Esophagus (tissue), 2 donors: Measurements from ENCODE around the gene SLCO2A1. TPM values are rescaled to one million over a fixed set of nuclear protein-coding genes. Genes with fewer than 3 reads are reported as not detected.

Experiments used
- H3K27ac ChIP-seq, 2 donors: one replicate each; pipeline ENCODE4 v1.5.1; 2013; ENCODE audit warnings: low read depth in 2 of 2, mild to moderate bottlenecking in 2 of 2, inconsistent platforms in 1 of 2, low read length in 1 of 2, moderate library complexity in 1 of 2
- H3K27me3 ChIP-seq, 2 donors: one replicate each; pipeline ENCODE4 v1.6.1; 2013; ENCODE audit warnings: low read length in 2 of 2, control low read depth in 1 of 2, mild to moderate bottlenecking in 1 of 2; ENCODE audit not compliant: insufficient read depth in 2 of 2, control insufficient read depth in 1 of 2
- H3K36me3 ChIP-seq, 2 donors: one replicate each; pipeline ENCODE4 v1.6.1; 2013; ENCODE audit warnings: low read length in 1 of 2; ENCODE audit not compliant: control insufficient read depth in 2 of 2, insufficient read depth in 2 of 2
- H3K4me1 ChIP-seq, 2 donors: one replicate each; pipeline ENCODE4 v1.6.1; 2013; ENCODE audit warnings: low read length in 1 of 2; ENCODE audit not compliant: control insufficient read depth in 2 of 2, insufficient read depth in 2 of 2
- H3K4me3 ChIP-seq, 2 donors: one replicate each; pipeline ENCODE4 v1.5.1; 2013; ENCODE audit warnings: low read length in 2 of 2, mild to moderate bottlenecking in 2 of 2, low read depth in 1 of 2, moderate library complexity in 1 of 2
- H3K9me3 ChIP-seq, 2 donors: one replicate each; pipeline ENCODE4 v1.6.1; 2013; ENCODE audit warnings: mild to moderate bottlenecking in 2 of 2, low read depth in 1 of 2, low read length in 1 of 2, moderate library complexity in 1 of 2; ENCODE audit not compliant: control insufficient read depth in 2 of 2, insufficient read depth in 1 of 2
- WGBS, 2 donors: extraction: QIAGEN DNeasy Blood & Tissue Kit; methylation state at CpG; one replicate each; pipeline ENCODE4 v1.1.7; 2013; 5-methylcytosine and 5-hydroxymethylcytosine counted together
- polyA plus RNA-seq, 2 donors: library from polyadenylated mRNA; stranded (reverse); fragments of 200-250 nt; gene quantifications; one replicate each; pipeline ENCODE4 v1.2.3, GENCODE V29; 2013
- donor health status: healthy with polysubstance abuse.
- donor health status: Bipolar disorder and iron deficiency.

SLCO2A1 gene
- polyA plus RNA-seq, 2 donors: 4.9 to 6.2 TPM

GRCh38 chr3:134007819-134008218 lies 21.9 kb downstream of the SLCO2A1 start:
- Histone ChIP-seq H3K36me3 (no peaks in the 10 kb centered on the region), H3K4me1 (peaks cover 0 to 6% of the 10 kb centered on the region in 2 donors), H3K9me3 (no peaks in the 10 kb centered on the region), H3K4me3 (no peak overlapping the region), H3K27ac (no peak overlapping the region), H3K27me3 (no peaks in the 10 kb centered on the region)
- WGBS, 2 donors: 70 to 78% methylated on average over 3 of the region's 3 CpGs

GRCh38 chr3:134004841-134005240 lies 24.9 kb downstream of the SLCO2A1 start:
- Histone ChIP-seq H3K36me3 (no peaks in the 10 kb centered on the region), H3K4me1 (no peaks in the 10 kb centered on the region), H3K4me3 (no peak overlapping the region), H3K27me3 (no peaks in the 10 kb centered on the region), H3K27ac (no peak overlapping the region), H3K9me3 (no peaks in the 10 kb centered on the region)
- 80 to 83% methylated on average over 4 of the region's 4 CpGs for WGBS, 2 donors

GRCh38 chr3:134003066-134003465 lies 26.7 kb downstream of the SLCO2A1 start:
- H3K27me3 ChIP-seq: no peaks in the 10 kb centered on the region
- H3K9me3 ChIP-seq: no peaks in the 10 kb centered on the region
- no peaks in the 10 kb centered on the region for H3K4me1 ChIP-seq
- no peaks in the 10 kb centered on the region for H3K36me3 ChIP-seq
- H3K27ac ChIP-seq: no peak overlapping the region
- H3K4me3 ChIP-seq: no peak overlapping the region
- WGBS, 2 donors: 90 to 92% methylated on average over 5 of the region's 5 CpGs

DNA sequence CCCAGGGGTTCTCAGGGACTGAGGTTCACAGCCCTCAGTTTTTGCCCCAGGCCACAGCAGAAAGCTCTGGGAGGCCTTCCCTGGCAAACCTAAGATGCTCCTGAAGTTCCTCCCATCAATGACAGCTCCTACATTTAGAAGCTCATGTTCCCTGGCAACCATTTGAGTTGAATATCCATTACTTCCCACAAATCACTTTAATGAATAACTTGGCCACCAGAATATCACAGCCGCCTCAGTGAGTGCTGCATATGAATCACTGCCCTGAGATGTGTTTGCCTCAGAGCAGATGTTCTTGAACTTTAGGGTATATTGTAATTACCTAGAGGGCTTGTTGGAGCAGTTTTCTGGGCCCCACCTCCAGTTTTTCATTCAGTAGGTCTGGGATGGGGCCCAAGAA lies 27.4 kb downstream of the SLCO2A1 start:
- Histone ChIP-seq H3K36me3 (no peaks in the 10 kb centered on the region), H3K9me3 (no peaks in the 10 kb centered on the region), H3K4me3 (no peak overlapping the region), H3K27ac (no peak overlapping the region), H3K27me3 (no peaks in the 10 kb centered on the region), H3K4me1 (no peaks in the 10 kb centered on the region)
- WGBS, 2 donors: 41 to 58% methylated on average over 1 of the region's 1 CpG

DNA sequence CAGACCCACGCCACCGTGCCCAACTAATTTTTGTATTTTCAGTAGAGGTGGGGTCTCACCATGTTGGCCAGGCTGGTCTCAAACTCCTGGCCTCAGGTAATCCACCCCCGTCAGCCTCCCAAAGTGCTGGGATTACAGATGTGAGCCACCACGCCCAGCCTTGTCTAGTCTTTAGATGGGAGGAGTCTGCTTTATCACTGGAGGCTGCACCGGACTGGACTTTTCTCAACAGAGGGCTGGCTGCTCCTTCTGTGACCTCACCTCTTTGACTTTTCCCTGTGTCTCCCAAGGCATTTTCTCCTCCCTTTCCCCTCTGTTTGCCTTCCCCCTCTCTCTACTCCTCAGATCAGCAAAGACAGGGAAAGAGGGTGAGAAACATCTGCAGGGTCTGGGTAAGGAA lies 28.5 kb downstream of the SLCO2A1 start:
- Histone ChIP-seq H3K36me3 (no peaks in the 10 kb centered on the region), H3K4me1 (peaks cover 0 to 2% of the 10 kb centered on the region in 2 donors), H3K27ac (no peak overlapping the region), H3K4me3 (no peak overlapping the region), H3K27me3 (no peaks in the 10 kb centered on the region), H3K9me3 (no peaks in the 10 kb centered on the region)
- 69 to 75% methylated on average over 5 of the region's 5 CpGs for WGBS, 2 donors

DNA sequence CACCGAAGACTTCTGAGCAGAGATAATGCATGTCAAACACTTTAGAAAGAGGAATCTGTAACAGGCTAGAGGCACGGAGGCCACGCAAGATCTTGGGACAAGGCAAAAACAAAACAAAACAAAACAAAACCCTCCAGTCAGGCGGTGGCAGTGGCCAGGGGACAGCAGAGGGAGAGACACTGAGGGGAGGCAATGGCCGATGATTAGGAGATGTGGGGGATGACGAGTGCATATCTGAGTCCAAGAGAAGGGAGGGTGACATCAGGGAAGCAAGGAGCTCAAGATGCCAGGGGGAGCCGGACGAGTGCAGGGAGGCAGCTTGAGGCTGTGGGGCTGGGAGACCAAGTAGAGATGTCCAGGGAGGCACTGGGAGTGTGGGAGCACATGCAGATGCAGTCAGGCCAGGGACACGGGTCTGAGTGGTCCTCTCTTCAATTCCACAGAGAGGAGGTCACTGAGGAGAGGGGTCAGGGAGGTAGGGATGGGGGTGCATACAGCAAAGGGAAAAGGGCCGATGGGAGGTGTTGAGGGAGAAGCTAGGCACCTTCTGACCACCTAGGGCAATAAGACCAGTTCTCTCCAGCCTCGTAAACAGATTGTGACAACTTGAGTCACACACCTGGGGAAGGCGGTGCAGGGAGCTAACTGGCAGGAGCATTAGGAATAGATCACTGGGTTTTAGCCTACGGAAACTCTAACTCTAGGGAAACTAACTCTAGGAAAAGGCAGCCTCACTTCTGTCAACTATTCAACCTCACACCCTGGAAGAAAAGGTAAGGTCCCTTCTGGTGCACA lies 29.6 kb downstream of the SLCO2A1 start:
- WGBS, 2 donors: 84 to 85% methylated on average over 13 of the region's 13 CpGs

GRCh38 chr3:133998691-133999241 lies 31.0 kb downstream of the SLCO2A1 start:
- no peak overlapping the region for H3K4me3 ChIP-seq
- peaks cover 3 to 4% of the 10 kb centered on the region in 2 donors for H3K4me1 ChIP-seq
- no peaks in the 10 kb centered on the region for H3K27me3 ChIP-seq
- H3K27ac ChIP-seq: no peak overlapping the region
- no peaks in the 10 kb centered on the region for H3K36me3 ChIP-seq
- WGBS, 2 donors: 72 to 76% methylated on average over 9 of the region's 9 CpGs
- H3K9me3 ChIP-seq: no peaks in the 10 kb centered on the region

More for the DNA sequence above, 29.6 kb downstream of the SLCO2A1 start:
- Histone ChIP-seq H3K4me1 (peaks cover 0 to 4% of the 10 kb centered on the region in 2 donors), H3K36me3 (no peaks in the 10 kb centered on the region), H3K27ac (no peak overlapping the region), H3K4me3 (no peak overlapping the region), H3K27me3 (no peaks in the 10 kb centered on the region), H3K9me3 (no peaks in the 10 kb centered on the region)

DNA sequence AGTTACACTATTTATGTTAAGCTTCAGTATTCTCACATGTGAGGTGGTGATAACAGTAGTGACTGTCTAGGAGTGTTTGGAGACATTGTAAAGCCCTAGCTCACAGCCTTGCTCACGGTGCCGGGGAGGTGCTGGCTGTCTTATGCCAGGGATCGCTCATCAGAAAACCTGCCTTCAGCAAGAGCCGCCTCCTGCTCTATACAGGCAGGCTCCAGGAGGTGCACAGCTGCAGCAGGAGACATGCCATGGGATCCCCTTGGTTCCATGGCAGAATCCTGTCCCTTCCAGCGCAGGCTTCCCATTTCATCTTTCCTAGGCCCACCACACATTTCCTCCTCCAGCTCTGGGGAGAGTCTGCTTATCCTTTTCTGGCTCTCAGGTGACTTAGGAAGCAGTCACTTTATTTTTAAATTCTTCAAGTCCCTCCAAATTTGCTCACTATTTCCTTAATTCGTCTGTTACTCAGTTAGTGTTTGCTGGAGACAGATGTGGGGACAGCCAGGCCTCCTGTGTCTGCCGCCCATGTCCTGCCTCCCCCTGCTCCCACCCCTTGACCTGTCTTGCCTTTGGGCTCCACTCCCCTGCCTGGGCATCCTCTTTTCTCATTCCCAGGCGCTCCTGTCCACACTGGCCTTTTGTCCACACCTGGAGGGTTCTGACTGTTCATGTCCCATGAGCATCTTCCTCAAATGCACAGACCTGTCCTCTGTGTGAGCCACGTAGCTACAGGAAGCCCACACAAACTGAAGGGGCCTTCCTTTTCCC lies 31.7 kb downstream of the SLCO2A1 start:
- no peaks in the 10 kb centered on the region for H3K27me3 ChIP-seq
- no peaks in the 10 kb centered on the region for H3K9me3 ChIP-seq
- WGBS, 2 donors: 83% methylated on average over 9 of the region's 9 CpGs
- H3K27ac ChIP-seq: no peak overlapping the region
- H3K36me3 ChIP-seq: no peaks in the 10 kb centered on the region
- H3K4me1 ChIP-seq: peaks cover 3 to 4% of the 10 kb centered on the region in 2 donors
- no peak overlapping the region for H3K4me3 ChIP-seq

- peaks cover 3 to 4% of the 10 kb centered on the region in 2 donors for H3K4me1 ChIP-seq
- 91 to 95% methylated on average over 5 of the region's 5 CpGs for WGBS, 2 donors
- no peaks in the 10 kb centered on the region for H3K36me3 ChIP-seq
- no peaks in the 10 kb centered on the region for H3K27me3 ChIP-seq
- no peaks in the 10 kb centered on the region for H3K9me3 ChIP-seq
- H3K27ac ChIP-seq: no peak overlapping the region
- H3K4me3 ChIP-seq: no peak overlapping the region
Measured at GRCh38 chr3:133996996-133997395, 32.7 kb downstream of the SLCO2A1 start.
